ENCODE measurements around the gene ATE1. TPM values are rescaled to one million over a fixed set of nuclear protein-coding genes. Genes with fewer than 3 reads are reported as not detected.
A peak's percentile ranks its signal among the peaks of the same experiment; 100 is the strongest.

The ATE1 gene
- 19.8 to 24.2 TPM (median 24.0 TPM) in 3 replicates for total RNA-seq
- long read RNA-seq, full-length matches to known transcripts = 27 of 38 reads
- long read RNA-seq, partial matches to known transcripts = 4 of 38 reads
- long read RNA-seq, other reads (novel, unspliced or antisense) = 7 of 38 reads

GRCh38 chr10:121927841-121928527 lies at the start of gene ATE1:
ATE1 (minus strand) TSS chr10:121928031; CDS start chr10:121927949, 82 bp downstream.
- no peaks in the 10 kb centered on the region for H3K27me3 Mint-ChIP-seq (ENCODE audit: low read depth)
- peak; percentile 94 for DNase-seq (ENCODE audit: low spot score)
- peaks cover 38% of the 10 kb centered on the region for H3K4me1 Mint-ChIP-seq (ENCODE audit: low read depth)
- peak within 1 kb of the TSS; percentile 92 for H3K27ac Mint-ChIP-seq (ENCODE audit: unreplicated experiment)
- no peaks in the 10 kb centered on the region for H3K9me3 Mint-ChIP-seq (ENCODE audit: low read depth)
- H3K4me3 Mint-ChIP-seq (ENCODE audit: unreplicated experiment) = peak within 1 kb of the TSS; percentile 95
- TF ChIP-seq CTCF (IDR thresholded peaks at IDR 0.05) = peak; percentile 42
- peaks cover 1% of the 10 kb centered on the region for H3K36me3 Mint-ChIP-seq (ENCODE audit: low read depth)

- TF ChIP-seq CTCF (IDR thresholded peaks at IDR 0.05) = no peak
- H3K9me3 Mint-ChIP-seq (ENCODE audit: low read depth) = peaks cover 7% of the 10 kb centered on the region
- H3K27ac Mint-ChIP-seq (ENCODE audit: unreplicated experiment) = no peak overlapping the region
- H3K4me3 Mint-ChIP-seq (ENCODE audit: unreplicated experiment) = no peak overlapping the region
- H3K27me3 Mint-ChIP-seq (ENCODE audit: low read depth) = no peaks in the 10 kb centered on the region
- H3K4me1 Mint-ChIP-seq (ENCODE audit: low read depth) = peaks cover 15% of the 10 kb centered on the region
- peaks cover 1% of the 10 kb centered on the region for H3K36me3 Mint-ChIP-seq (ENCODE audit: low read depth)
- DNase-seq (ENCODE audit: low spot score) = no peak
These were observed 48.8 kb upstream of the ATE1 start for GRCh38 chr10:121976607-121977006.

- Mint-ChIP-seq H3K36me3 (ENCODE audit: low read depth) (peaks cover 1% of the 10 kb centered on the region), H3K27ac (ENCODE audit: unreplicated experiment) (peak overlapping the region; percentile 27), H3K4me1 (ENCODE audit: low read depth) (peaks cover 15% of the 10 kb centered on the region), H3K27me3 (ENCODE audit: low read depth) (no peaks in the 10 kb centered on the region), H3K4me3 (ENCODE audit: unreplicated experiment) (peak overlapping the region; percentile 59), H3K9me3 (ENCODE audit: low read depth) (no peaks in the 10 kb centered on the region)
- no peak for DNase-seq (ENCODE audit: low spot score)
- TF ChIP-seq CTCF (IDR thresholded peaks at IDR 0.05) = peak; percentile 29
These were observed 47.7 kb upstream of the ATE1 start for GRCh38 chr10:121975295-121976086.

- Mint-ChIP-seq H3K4me3 (ENCODE audit: unreplicated experiment) (peak within 1 kb of the TSS; percentile 77), H3K36me3 (ENCODE audit: low read depth) (peaks cover 1% of the 10 kb centered on the region), H3K9me3 (ENCODE audit: low read depth) (no peaks in the 10 kb centered on the region), H3K27me3 (ENCODE audit: low read depth) (no peaks in the 10 kb centered on the region), H3K4me1 (ENCODE audit: low read depth) (peaks cover 15% of the 10 kb centered on the region), H3K27ac (ENCODE audit: unreplicated experiment) (peak within 1 kb of the TSS; percentile 49)
- peak; percentile 92 for DNase-seq (ENCODE audit: low spot score)
- TF ChIP-seq CTCF (IDR thresholded peaks at IDR 0.05) = peak; percentile 86
These were observed 46.9 kb upstream of the ATE1 start, which contains the start of gene NSMCE4A for GRCh38 chr10:121974535-121975294. NSMCE4A (minus strand) TSS chr10:121975217; CDS start chr10:121975165, 52 bp downstream.

Data from chondrocyte (in vitro differentiated cells).